Lower leg skin (tissue), 3 donors: ENCODE data around the gene AIG1.

ENCODE experiments used
- POLR2A ChIP-seq, 2 donors: fragments of 450-650 bp; IDR thresholded peaks; one replicate each; pipeline ENCODE4 v1.6.1; 2016 to 2017; ENCODE audit warnings: antibody characterized with exemption in 2 of 2, mild to moderate bottlenecking in 1 of 2, moderate library complexity in 1 of 2
- TF ChIP-seq, protein P1 (sequence below), 3 donors: fragments of 450-650 bp; IDR thresholded peaks; one replicate each; pipeline ENCODE4 v1.5.1; 2016; ENCODE audit warnings: antibody characterized with exemption in 3 of 3, mild to moderate bottlenecking in 3 of 3, moderate library complexity in 2 of 3

DNA sequence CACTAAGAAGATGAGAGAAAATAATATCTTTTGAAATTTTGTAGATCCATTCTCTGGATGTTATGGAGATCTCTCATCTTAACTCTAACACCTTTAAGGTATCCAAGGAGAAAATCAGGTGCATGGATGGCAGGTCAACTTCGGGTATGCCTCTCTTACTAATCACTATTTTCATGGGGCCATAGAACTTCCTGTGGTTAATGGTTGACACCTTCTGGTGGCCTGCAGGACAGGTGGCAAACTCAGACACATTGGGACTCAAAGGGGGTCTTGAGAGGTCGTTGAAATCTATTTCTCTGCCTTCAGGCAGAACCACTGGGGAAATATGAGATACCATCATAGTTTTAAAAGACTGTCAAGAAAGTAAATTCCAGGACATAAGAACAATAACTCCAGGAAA lies 313.3 kb downstream of the AIG1 start:
- TF ChIP-seq, protein P1, sequence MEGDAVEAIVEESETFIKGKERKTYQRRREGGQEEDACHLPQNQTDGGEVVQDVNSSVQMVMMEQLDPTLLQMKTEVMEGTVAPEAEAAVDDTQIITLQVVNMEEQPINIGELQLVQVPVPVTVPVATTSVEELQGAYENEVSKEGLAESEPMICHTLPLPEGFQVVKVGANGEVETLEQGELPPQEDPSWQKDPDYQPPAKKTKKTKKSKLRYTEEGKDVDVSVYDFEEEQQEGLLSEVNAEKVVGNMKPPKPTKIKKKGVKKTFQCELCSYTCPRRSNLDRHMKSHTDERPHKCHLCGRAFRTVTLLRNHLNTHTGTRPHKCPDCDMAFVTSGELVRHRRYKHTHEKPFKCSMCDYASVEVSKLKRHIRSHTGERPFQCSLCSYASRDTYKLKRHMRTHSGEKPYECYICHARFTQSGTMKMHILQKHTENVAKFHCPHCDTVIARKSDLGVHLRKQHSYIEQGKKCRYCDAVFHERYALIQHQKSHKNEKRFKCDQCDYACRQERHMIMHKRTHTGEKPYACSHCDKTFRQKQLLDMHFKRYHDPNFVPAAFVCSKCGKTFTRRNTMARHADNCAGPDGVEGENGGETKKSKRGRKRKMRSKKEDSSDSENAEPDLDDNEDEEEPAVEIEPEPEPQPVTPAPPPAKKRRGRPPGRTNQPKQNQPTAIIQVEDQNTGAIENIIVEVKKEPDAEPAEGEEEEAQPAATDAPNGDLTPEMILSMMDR (IDR thresholded peaks at IDR 0.05), result no peak
- TF ChIP-seq POLR2A (IDR thresholded peaks at IDR 0.05), result no peak
